Hematopoietic multipotent progenitor cell treated with erythropoietin and hydrocortisone succinate and interleukin-3 and kit ligand, for 4 days (in vitro differentiated cells): ENCODE data around the gene FOXD4L3.
"Not testable (repeated sequence)": the region's sequence is repeated elsewhere in the genome, so short reads cannot be mapped to it uniquely, and the experiment has no call there.

Experiments used
- DNase-seq: peaks from one replicate; pipeline ENCODE4 v3.0.0-alpha.2; 2015

FOXD4L3 gene

DNA sequence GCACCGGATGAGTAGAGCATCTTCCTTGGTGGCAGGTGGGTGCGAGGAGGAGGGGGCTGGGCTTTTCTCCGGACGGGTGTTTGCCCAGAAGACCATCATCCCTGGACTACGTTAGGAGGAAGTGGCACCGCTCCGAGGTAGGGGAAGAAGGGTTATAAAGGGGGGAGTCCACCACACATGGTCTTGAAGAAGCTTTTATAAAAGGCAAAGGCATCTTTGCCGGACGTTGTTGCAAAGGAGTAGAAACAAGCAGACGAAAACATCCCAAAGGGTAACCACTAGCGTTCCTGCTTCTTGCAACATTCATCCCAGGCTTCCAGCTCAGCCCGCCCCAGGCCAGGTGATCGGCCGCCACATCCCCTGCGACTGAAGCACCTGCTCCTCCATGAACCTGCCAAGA, at the start of gene FOXD4L3:
Gene FOXD4L3 (plus strand): TSS at position 301 of the 400 bp plus-strand sequence. CDS start 85 bp downstream, at position 386.
- DNase-seq, result not testable (repeated sequence)

DNA sequence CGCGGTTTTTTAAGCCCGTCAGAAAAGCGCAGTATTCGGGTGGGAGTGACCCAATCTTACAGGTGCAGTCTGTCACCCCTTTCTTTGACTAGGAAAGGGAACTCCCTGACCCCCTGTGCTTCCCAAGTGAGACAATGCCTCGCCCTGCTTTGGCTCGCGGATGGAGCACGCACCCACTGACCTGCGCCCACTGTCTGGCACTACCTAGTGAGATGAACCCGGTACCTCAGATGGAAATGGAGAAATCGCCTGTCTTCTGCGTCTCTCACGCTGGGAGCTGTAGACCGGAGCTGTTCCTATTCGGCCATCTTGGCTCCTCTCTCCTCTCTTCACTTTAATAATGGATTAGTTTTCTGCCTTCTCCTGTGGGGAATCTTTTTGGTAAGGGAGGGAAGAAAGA, 21.6 kb upstream of the FOXD4L3 start:
- not testable (repeated sequence) for DNase-seq

DNA sequence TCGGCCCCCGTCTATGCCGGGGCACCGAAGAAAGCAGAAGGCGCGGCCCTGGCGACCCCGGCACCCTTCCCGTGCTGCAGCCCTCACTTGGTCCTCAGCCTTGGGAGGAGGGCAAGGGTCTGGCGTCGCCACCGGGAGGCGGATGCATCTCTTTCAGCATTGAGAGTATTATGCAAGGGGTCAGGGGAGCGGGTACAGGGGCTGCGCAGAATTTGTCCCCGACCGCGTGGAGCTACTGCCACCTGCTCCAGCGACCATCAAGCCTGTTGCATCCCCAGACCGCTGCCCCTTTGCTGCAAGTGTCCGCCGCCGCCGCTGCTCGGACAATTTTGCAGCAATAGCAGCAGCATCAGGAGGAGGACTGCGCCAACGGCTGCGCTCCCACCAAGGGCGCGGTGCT, 1.1 kb downstream of the FOXD4L3 start:
- DNase-seq, result not testable (repeated sequence)

DNA sequence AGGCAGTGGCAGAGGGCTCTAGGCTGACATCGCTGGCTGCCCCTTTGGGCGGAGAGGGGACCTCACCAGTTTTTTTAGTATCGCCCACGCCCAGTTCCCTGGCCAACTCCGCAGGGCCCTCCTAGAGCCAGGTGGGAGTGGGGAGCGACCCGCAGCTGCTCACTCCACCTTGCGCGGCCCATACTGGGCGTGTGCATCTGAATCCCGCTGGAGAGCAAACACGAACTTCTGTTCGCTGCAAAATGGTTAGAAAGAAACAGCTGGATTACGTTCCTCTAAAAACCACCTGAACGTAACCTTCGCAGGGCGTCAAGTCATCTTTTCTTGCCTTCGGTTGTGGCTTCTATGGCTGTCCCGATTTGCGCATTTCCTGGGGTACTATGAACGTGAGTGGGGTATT, 1.5 kb downstream of the FOXD4L3 start:
- not testable (repeated sequence) for DNase-seq

DNA sequence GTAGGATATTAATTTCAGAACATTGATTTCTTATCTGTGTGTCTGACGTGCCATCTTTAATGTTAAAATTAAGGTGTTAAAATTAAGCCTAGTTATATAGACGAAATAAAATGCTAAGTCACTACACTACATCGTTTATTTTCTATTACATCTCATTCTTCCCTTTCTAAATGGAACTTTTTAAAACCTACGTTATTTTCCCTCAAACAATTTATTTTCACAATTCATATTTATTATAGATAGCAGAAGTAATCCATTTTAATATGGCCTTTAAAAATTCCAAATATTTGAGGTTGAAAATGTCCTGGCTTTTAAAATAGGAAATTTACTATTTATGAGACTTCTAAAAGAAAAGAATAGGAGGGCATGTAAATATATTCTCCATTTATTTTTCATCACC, 2.1 kb downstream of the FOXD4L3 start:
- not testable (repeated sequence) for DNase-seq

DNA sequence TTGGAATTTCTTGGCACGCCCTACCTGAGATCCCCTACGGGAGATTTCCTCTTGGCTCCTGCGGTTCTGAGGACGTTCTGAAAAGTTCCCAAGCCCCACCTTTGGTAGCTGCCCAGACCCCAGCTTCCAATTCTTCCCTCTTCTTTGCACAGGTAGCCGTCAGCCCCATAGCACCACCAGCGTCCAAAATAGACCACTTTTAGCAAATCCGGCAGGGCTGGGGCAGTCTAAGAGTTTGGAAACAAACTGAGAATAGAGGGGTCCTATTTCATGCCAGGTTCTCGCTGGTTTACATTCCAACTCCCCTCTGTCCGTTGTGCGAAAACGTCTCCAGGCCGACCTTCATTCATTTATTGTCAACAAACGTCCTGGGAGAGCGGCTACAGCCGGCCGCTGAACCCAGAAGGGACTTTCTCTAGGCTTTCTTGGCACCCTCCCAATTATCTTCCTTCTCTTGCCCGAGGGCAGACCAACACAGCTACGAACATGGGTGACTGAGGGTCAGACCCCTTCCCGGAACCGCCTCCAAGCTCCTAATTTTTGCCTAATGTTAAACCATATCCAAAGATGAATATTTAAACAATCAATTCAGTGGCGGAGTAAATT, 3.1 kb downstream of the FOXD4L3 start:
- DNase-seq, result not testable (repeated sequence)

DNA sequence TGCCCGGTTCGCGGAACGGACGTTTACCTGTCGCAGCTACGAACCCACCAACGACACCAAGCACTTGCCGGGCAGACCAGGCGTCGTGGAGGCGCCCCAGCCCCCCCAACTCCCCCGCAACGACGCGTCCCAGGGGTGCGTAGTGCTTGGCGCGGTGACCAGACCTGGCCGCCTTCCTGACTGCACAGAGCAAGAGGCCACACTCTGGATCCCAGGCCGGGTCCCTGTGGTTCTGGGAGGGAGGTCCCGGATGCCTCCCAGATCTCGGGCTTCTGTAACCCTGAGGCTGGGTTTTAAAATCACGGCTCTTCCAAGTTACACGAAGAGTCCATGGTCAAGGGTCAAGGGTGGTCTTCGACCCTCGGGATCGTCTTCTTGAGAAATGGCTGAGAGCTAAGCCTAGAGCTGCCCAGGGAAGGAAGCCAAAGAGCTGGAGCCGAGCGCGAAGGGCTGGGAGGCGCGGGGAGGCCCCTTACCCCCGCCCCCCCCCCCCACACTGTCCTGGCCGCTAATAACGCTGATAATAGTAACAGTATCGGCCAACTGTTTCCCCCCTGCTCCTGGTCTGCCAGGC, 3.8 kb downstream of the FOXD4L3 start:
- not testable (repeated sequence) for DNase-seq

DNA sequence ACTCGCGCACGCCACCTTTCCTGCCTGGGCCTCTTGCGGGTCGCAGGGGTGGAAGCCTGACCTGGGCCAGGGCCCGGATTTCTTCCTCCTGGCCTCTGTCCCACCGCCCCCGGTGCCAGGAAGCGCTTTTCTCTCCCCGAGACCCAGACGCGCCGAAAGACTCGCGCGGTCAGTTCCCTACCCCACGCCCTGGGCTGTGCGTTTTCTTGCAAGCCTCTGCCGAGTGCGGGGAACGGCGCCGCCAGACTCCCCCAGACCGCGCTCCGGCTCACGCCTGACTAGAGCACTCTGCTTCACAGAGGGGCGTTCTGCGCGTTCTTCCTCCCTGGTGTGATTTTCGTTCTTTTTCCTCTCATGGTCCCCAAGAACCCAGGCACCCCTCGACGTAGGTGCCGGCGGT, 4.5 kb downstream of the FOXD4L3 start:
- DNase-seq, result not testable (repeated sequence)

DNA sequence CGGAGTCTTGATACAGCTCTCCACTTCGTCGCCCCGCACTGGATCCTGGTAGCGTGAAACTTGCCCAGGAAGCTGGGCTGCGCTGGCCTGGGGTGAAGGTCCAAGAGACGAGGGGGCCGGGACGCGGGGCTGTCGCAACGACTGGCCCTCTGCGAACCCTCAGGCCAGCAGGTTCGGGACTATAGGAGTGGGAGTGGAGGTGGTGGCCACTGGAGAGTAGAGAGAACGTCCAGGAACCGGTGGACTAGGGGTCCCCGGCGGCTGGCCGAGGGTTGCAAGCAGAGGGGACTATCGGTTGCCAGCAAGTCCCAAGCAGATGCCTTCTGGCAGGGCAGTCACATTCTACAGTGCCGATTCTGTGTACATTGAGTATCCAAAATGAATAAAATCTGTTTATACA, 5.0 kb downstream of the FOXD4L3 start:
- DNase-seq, result not testable (repeated sequence)

DNA sequence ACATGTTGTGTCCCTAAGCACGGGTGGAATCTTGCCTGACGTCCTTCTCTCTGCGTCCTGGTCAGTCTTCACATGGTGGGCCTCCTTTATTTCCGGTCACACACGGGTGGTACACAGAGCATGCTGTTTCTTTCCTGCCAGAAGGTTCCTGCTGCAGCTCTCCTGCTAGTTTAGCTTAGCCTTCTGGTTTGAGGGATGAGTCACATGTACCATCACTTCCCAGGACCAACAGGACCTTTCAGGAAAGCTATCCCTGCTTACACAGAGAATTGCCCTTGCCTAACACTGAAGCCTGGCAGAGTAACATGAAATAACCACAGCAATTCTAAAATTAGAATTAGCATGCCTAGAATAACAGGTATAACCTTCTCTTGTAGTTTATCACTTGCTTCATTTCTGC, 8.5 kb downstream of the FOXD4L3 start:
- not testable (repeated sequence) for DNase-seq

DNA sequence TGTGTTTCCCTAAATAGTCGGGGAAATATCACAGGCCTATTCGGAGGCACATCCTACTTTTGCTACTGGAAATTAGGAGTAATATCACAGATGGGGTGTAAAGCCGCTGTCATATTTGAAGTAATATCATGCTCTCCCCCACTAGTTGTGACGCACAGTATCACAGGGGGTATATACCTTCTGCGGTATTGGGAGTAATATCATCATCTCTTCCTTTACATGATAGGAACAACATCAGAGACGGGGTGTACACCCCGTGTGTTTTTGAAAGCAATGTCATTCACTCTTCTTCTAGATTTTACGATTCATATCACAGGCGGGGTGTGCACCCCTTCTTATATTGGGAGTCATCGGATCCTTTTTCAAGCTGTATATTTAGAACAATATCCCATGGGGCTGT, 15.5 kb downstream of the FOXD4L3 start:
- not testable (repeated sequence) for DNase-seq

DNA sequence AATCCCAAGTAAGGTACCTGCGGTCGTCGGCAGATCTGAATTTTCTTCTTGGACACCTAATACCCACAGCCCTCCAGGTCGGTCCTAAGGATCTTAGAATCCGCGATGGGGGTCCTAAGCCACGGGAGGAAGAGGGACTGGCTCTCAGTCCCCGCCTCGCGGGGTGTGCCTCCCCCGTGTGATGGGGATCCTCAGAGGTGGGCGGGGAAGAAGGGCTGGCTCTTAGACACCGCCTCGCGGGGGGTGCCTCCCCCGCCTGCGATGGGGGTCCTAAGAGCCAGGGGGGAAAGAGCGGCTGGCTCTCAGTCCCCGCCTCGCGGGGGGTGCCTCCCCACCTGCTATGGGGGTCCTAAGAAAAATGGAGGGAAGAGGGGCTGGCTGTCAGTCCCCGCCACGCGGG, 21.1 kb downstream of the FOXD4L3 start:
- not testable (repeated sequence) for DNase-seq

DNA sequence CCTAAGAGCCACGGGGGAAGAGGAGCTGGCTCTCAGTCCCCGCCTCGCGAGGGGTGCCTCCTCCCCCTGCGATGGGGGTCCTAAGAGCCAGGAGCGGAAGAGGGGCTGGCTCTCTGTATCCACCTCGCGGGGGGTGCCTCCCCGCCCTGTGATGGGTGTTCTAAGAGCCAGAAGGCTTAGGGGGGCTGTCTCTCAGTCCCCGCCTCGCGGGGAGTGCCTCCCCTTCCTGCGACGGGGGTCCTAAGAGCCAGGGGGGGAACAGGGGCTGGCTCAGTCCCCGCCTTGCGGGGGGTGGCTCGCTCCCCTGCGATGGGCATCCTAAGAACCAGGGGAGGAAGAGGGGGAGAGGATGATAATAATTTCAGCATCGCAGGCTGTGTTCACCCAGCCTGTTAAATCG, 21.9 kb downstream of the FOXD4L3 start:
- not testable (repeated sequence) for DNase-seq

DNA sequence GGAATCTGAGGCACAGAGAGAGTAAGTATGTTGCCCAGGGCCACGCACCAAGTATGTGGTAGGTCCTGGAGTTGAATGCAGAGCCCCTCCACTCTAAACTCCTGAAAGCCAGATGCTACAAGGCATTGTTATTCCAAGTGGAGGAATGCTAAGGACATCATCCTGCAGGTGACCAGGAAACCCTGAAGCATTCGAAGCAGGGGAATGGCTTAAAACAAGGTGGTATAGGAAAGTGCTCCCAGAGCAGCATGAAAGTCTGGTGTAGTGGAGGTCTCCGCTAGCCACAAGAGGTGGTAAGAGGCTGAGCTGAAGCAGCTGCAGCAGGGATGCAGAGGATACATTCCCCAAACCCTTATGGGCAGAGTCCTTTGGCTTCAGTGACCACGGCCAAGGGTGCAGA, 26.4 kb downstream of the FOXD4L3 start:
- not testable (repeated sequence) for DNase-seq

DNA sequence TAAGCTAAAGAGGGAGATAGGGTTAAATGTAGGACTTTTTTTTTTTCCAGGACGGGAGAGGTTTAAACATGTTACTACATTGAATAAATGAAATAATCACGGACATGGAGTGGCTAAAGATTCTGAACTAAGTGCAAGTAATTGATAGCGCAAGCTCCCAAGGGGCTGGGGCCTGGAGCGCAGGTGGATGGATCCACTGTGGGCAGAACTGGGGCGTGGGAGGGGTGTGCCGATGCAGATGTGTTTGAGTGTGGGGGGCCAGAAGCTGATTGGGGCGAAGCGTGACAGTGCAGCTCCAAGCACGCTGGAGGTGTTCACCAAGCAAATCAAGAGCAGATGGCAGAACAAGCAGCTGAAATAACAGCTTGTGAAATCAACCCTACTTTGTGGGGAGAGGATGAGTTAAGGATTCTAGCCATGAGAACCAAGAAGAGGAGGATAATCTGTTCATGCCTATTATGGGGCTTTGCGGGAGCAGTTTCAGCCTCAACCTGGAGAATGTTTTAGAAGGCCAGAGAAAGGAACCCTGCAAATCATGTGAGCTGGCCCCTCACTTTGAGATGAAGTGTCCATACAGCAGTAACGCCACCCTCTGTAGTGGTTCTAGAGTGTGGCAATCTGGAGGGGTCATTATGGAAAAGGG, 28.0 kb downstream of the FOXD4L3 start:
- DNase-seq, result not testable (repeated sequence)

DNA sequence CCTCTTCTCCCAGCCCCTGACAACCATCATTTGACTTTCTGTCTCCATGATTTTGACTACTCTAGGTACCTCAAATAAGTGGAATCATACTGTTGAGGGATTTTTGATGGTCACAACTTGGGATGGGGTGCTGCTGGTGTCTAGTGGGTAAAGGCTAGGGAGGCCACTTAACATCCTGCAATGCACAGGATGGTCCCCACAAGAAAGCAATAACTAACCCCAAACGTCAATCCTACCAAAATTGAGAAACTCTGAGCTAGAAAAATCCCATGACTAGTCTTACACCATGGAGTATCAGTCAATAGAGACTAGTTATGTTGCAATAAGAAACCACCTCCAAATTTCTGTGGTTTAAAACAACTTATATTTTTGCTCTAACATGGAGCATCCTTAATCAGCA, 29.5 kb downstream of the FOXD4L3 start:
- not testable (repeated sequence) for DNase-seq

DNA sequence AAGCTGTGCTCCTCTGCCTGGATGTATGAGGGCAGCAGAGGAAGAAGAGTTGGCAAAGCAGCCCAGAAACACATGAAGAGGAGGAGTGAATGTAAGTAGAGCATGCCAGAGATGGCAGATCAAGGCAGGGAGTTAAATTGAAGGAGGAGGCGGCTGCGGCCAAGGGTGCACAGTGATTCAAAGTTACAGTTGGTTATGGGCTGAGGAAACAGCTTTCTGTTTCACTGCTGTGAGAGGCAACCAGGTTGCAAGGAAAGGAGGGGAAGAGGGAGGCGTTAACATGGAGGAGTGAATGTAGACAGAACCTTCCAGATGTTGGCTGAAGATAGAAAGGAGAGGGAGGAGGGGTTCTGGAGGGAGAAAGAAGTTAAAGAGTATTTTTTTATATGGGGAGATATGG, 33.3 kb downstream of the FOXD4L3 start:
- DNase-seq, result not testable (repeated sequence)

DNA sequence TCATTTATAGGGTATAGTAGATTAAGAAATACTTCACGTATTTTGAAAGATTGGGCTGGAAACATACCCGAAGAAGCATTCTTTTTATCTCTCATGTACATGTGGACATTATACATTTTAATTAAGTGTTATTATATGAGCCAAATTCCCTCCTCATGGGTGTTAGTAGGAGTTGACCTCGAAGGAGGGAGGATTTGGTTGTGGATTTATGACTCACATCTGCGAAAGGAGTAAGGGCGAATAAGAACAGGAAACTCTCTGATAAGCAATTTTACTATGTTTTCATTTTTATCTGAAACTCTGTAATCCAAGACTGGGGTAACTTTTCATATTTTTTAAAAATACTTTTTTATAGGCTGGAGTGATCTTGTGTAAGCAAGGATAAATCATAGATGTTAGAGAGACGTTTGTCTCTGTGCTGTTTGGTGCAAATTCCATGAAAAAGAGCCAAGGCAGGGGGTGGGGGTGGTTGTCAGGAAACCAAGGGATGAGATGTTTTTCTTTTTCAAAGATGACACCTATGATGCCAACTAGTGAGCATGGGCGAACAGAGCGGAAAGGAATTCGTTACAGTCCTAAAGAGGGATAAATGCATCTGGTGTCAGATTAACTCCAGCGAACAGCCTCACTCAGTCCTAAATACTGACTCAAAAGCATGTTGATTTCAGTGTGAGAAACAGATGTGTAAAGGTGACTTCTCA, 34.1 kb downstream of the FOXD4L3 start:
- DNase-seq, result not testable (repeated sequence)

DNA sequence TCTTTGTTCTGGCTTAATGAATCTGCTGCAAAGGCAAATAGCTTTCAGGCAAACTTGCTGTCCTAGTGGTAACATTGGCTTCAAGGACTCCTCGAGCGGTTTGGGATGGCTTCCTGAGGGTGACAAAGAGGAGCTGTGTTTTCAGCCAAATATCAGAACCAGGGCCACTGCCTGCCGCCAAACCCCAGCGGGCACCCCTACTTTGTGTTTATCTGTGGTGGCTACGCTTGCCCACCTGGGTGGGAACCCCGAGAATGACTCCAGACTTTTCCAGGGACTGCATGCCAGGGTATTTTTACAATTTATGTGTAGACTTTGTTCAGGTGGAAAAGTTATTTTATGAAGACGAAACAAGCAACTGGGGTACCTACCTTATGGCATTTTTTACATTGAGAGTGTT, 35.3 kb downstream of the FOXD4L3 start:
- not testable (repeated sequence) for DNase-seq

DNA sequence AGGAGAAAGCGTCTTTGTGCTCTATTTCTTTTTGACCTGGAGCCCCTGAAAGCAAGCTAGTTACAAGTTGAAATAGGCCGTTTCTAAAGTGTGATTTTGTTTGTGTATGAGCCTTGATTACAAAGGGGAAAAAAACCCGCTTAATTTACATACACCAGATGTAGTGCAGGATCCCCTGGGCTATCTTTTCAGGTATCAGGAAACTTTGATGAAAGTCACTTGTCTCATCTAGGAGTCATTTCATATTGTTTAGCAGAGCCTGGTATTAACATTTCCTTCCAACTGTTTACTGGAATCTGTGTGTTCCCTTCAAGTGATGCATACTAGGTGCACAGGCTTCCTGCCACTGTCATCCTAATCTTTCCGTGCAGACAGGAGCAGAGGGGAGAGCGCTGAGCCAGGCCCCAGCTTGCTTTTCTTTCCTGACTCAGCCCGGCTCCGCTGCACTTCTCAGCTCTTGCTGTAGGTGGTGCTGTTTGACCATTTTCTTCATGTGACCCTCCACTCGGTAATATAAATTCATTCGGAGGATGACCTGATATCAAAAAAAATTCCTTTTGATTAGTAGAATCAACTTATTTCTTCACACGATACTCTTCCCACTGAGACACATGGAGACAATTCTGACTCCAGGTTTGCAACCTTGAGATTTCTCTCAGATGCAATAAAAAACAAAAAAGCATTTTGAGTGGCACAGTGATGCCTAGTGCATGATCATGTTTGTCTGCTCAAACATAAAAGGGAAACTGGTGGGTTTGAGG, 39.8 kb downstream of the FOXD4L3 start:
- not testable (repeated sequence) for DNase-seq

DNA sequence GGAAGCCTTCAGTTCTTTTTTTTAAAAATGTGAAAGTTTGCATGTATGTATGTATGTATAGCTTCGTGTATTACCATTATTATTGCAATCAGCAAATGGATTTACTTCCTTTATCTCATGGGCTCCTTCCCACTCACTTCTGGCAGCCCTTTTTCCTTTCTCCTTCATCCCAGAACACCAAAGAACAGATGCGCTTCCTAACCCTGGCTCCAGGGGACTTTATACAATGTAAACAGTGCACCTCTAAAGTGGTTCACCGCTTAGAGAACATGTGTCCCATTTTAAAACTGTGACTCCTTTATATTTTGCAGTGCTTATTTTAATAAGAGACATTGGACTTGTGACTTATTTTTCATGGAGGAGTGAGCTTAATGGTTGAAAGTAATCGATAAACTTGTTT, 40.6 kb downstream of the FOXD4L3 start:
- not testable (repeated sequence) for DNase-seq

DNA sequence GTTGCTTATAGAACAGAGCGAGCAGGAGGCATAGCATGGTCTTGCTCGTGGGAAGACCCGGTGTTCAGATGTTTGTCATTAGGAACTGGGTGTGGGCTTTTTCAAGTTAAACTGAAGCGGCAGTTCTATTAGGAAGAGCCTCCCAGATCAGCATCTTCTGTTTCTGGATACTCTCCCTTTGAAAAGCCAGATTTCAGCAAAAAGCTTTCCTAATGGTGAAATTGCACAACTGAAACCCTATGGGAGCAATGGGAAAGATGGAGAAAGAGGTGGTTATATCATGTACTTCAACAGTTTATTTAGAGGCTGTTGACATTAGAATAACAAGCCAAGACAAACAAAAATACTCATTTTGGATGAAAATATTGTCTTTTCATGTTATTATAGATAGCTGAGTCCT, 41.3 kb downstream of the FOXD4L3 start:
- DNase-seq, result not testable (repeated sequence)

DNA sequence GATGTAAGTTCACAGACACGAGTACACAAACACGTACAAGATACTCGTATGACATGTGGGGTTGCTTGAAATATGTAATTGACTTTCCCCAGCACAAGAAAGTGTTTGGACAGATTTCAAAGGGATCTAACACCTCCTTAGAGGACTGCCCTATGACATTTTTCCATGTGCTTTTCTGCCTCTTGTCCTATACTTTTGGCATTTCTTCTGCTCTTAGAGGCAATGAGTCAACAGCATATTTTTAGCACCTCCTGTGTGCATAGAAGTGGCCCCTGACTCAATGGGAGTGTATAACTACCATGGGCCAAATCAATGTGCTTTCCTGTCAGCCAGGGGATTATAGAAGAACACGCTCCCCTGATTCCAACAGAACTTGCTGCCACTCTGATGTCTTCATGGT, 49.0 kb downstream of the FOXD4L3 start:
- DNase-seq, result not testable (repeated sequence)
